Endodermal cell (in vitro differentiated cells): ENCODE data around the gene IQCB1. TPM values are rescaled to one million over a fixed set of nuclear protein-coding genes. Genes with fewer than 3 reads are reported as not detected.
"Not testable (repeated sequence)": the region's sequence is repeated elsewhere in the genome, so short reads cannot be mapped to it uniquely, and the experiment has no call there.

Experiments used
- DNase-seq: peaks from one replicate; pipeline ENCODE4 v3.0.0-alpha.2; 2017
- H3K27ac ChIP-seq: 2 replicates; pipeline ENCODE4 v1.5.1; 2013; ENCODE audit warnings: mild to moderate bottlenecking, low read depth, low read length, moderate library complexity
- H3K27me3 ChIP-seq: 2 replicates; pipeline ENCODE4 v1.6.1; 2013; ENCODE audit warnings: mild to moderate bottlenecking, low read length, moderate library complexity; ENCODE audit not compliant: insufficient read depth, control insufficient read depth, poor library complexity, severe bottlenecking
- H3K36me3 ChIP-seq: 2 replicates; pipeline ENCODE4 v1.7.0; 2013; ENCODE audit warnings: mild to moderate bottlenecking, low read length, moderate library complexity; ENCODE audit not compliant: control insufficient read depth, insufficient read depth
- H3K4me1 ChIP-seq: one replicate; pipeline ENCODE4 v1.7.0; 2013; ENCODE audit warnings: low read length; ENCODE audit not compliant: control insufficient read depth, insufficient read depth
- H3K4me3 ChIP-seq: 2 replicates; pipeline ENCODE4 v1.5.1; 2013; ENCODE audit warnings: mild to moderate bottlenecking, low read length, moderate library complexity
- H3K9ac ChIP-seq: 2 replicates; pipeline ENCODE4 v1.6.1; 2013; ENCODE audit warnings: mild to moderate bottlenecking, low read length, moderate library complexity; ENCODE audit not compliant: poor library complexity, severe bottlenecking; ENCODE audit errors: extremely low read depth
- H3K9me3 ChIP-seq: 2 replicates; pipeline ENCODE4 v1.6.1; 2013; ENCODE audit warnings: mild to moderate bottlenecking, low read length, moderate library complexity; ENCODE audit not compliant: control insufficient read depth
- H3K27ac Mint-ChIP-seq: 2 replicates; pipeline ENCODE4 v1.8.0; 2020; ENCODE audit warnings: mixed read lengths
- H3K27me3 Mint-ChIP-seq: 2 replicates; pipeline ENCODE4 v1.8.0; 2021; ENCODE audit warnings: mild to moderate bottlenecking, mixed read lengths; ENCODE audit not compliant: insufficient read depth
- H3K36me3 Mint-ChIP-seq: 2 replicates; pipeline ENCODE4 v1.8.0; 2020; ENCODE audit warnings: low read depth, mixed read lengths
- H3K4me1 Mint-ChIP-seq: 2 replicates; pipeline ENCODE4 v1.8.0; 2020; ENCODE audit warnings: mixed read lengths
- H3K4me3 Mint-ChIP-seq: 2 replicates; pipeline ENCODE4 v1.8.0; 2020; ENCODE audit warnings: mild to moderate bottlenecking, moderate library complexity, mixed read lengths
- H3K9me3 Mint-ChIP-seq: 2 replicates; pipeline ENCODE4 v1.8.0; 2020; ENCODE audit warnings: mild to moderate bottlenecking, mixed read lengths
- WGBS, 2 experiments: methylation state at CpG; one replicate each; pipeline versions ENCODE4 v1.1.5 to v1.1.7; 2013; ENCODE audit warnings: missing lambda C conversion rate in 2 of 2, mixed read lengths in 1 of 2; ENCODE audit not compliant: insufficient coverage in 1 of 2, insufficient read length in 1 of 2; 5-methylcytosine and 5-hydroxymethylcytosine counted together
- total RNA-seq, 2 donors: library from RNA; stranded (reverse); fragmentation: NEBNext Ultra II Directional in 1 of 2; extraction: Animal tissue kit (Norgen Biotek cat#: 25700) in 1 of 2; gene quantifications; 2 replicates in 1 of 2; 3 replicates in 1 of 2; pipeline ENCODE4 v1.2.1, GENCODE V29; 2021
- TF ChIP-seq, protein P1 (sequence below): fragments of 200-600 bp; sonication (generic); conservative IDR thresholded peaks from 2 replicates; pipeline ENCODE4 v1.5.0; 2021; ENCODE audit warnings: antibody characterized with exemption, mild to moderate bottlenecking

Gene IQCB1
- total RNA-seq, 2 donors from 2014 or later, result 35.2 to 44.5 TPM

- no peaks in the 10 kb centered on the region for H3K36me3 Mint-ChIP-seq
- no peak overlapping the region for H3K4me3 ChIP-seq
- no peak overlapping the region for H3K27ac Mint-ChIP-seq
- no peaks in the 10 kb centered on the region for H3K9me3 ChIP-seq
- H3K9me3 Mint-ChIP-seq, result peaks cover 3% of the 10 kb centered on the region
- no peak overlapping the region for H3K4me3 Mint-ChIP-seq
- H3K9ac ChIP-seq, result no peak overlapping the region
- DNase-seq, result no peak
- H3K36me3 ChIP-seq, result no peaks in the 10 kb centered on the region
- H3K27ac ChIP-seq, result no peak overlapping the region
- no peaks in the 10 kb centered on the region for H3K4me1 ChIP-seq
- no peaks in the 10 kb centered on the region for H3K4me1 Mint-ChIP-seq
- H3K27me3 ChIP-seq, result no peaks in the 10 kb centered on the region
- TF ChIP-seq, protein P1, sequence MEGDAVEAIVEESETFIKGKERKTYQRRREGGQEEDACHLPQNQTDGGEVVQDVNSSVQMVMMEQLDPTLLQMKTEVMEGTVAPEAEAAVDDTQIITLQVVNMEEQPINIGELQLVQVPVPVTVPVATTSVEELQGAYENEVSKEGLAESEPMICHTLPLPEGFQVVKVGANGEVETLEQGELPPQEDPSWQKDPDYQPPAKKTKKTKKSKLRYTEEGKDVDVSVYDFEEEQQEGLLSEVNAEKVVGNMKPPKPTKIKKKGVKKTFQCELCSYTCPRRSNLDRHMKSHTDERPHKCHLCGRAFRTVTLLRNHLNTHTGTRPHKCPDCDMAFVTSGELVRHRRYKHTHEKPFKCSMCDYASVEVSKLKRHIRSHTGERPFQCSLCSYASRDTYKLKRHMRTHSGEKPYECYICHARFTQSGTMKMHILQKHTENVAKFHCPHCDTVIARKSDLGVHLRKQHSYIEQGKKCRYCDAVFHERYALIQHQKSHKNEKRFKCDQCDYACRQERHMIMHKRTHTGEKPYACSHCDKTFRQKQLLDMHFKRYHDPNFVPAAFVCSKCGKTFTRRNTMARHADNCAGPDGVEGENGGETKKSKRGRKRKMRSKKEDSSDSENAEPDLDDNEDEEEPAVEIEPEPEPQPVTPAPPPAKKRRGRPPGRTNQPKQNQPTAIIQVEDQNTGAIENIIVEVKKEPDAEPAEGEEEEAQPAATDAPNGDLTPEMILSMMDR, result no peak
- 90 to 100% methylated on average over 1 of the region's 2 CpGs for WGBS, 2 experiments
- H3K27me3 Mint-ChIP-seq, result no peaks in the 10 kb centered on the region
These were observed 34.9 kb upstream of the IQCB1 start for GRCh38 chr3:121869736-121870135.

- Histone ChIP-seq H3K4me3 (peak overlapping the region; percentile 49), H3K36me3 (no peaks in the 10 kb centered on the region), H3K4me1 (no peaks in the 10 kb centered on the region), H3K9ac (no peak overlapping the region), H3K27ac (no peak overlapping the region), H3K27me3 (no peaks in the 10 kb centered on the region), H3K9me3 (peaks cover 23% of the 10 kb centered on the region)
- no peak for DNase-seq
- peaks cover 9% of the 10 kb centered on the region for H3K4me1 Mint-ChIP-seq
- H3K36me3 Mint-ChIP-seq, result peaks cover 14% of the 10 kb centered on the region
- no peaks in the 10 kb centered on the region for H3K27me3 Mint-ChIP-seq
- TF ChIP-seq, protein P1, result no peak
- peaks cover 32% of the 10 kb centered on the region for H3K9me3 Mint-ChIP-seq
- no peak overlapping the region for H3K4me3 Mint-ChIP-seq
- H3K27ac Mint-ChIP-seq, result no peak overlapping the region
These were observed 28.9 kb upstream of the IQCB1 start for GRCh38 chr3:121863801-121864200.

DNA sequence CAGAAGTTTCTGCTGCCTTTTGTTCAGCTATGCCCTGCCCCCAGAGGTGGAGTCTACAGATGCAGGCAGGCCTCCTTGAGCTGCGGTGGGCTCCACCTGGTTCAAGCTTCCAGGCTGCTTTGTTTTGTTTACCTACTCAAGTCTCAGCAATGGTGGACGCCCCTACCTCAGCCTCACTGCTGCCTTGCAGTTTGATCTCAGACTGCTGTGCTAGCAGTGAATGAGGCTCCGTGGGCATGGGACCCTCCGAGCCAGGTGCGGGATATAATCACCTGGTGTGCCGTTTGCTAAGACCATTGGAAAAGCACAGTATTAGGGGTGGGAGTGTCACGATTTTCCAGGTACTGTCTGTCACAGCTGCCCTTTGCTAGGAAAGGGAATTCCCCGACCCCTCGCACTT, 28.4 kb upstream of the IQCB1 start:
- 94% methylated on average over 9 of the region's 9 CpGs for WGBS, 2 experiments
- H3K27ac Mint-ChIP-seq, H3K4me1 Mint-ChIP-seq, DNase-seq, H3K36me3 ChIP-seq, H3K4me3 ChIP-seq, H3K27me3 Mint-ChIP-seq, H3K9ac ChIP-seq, H3K4me1 ChIP-seq, H3K27ac ChIP-seq, H3K27me3 ChIP-seq, H3K4me3 Mint-ChIP-seq: not testable (repeated sequence)
- Mint-ChIP-seq H3K9me3 (peaks cover 32% of the 10 kb centered on the region), H3K36me3 (peaks cover 14% of the 10 kb centered on the region)
- peaks cover 23% of the 10 kb centered on the region for H3K9me3 ChIP-seq

GRCh38 chr3:121857778-121858177, 22.9 kb upstream of the IQCB1 start:
- H3K4me3 Mint-ChIP-seq, H3K27me3 Mint-ChIP-seq, H3K36me3 ChIP-seq, H3K27ac ChIP-seq, H3K4me1 Mint-ChIP-seq, H3K27ac Mint-ChIP-seq, H3K4me3 ChIP-seq, H3K9ac ChIP-seq, DNase-seq, H3K9me3 ChIP-seq, H3K4me1 ChIP-seq, H3K27me3 ChIP-seq, H3K36me3 Mint-ChIP-seq: not testable (repeated sequence)
- WGBS, 2 experiments, result 93% methylated on average over 3 of the region's 5 CpGs; no CpG with 5 or more reads in 1 of the 2 experiments
- peaks cover 12% of the 10 kb centered on the region for H3K9me3 Mint-ChIP-seq
